HCT116 (cell line): Measurements from ENCODE around the gene GRIK3. TPM values are rescaled to one million over a fixed set of nuclear protein-coding genes. Genes with fewer than 3 reads are reported as not detected.

Experiments
- ATAC-seq: fragments of 200-7000 bp; cut with Tn5 transposase; 2 replicates; pipeline ENCODE4 v1.9.1; 2020; ENCODE audit warnings: mild to moderate bottlenecking, moderate library complexity
- BruUV-seq: library from RNA; stranded (reverse); fragments of 400-500 nt; replicated peaks from 2 replicates; lab custom pipeline; 2021; lab: Mats Ljungman, UMichigan
- CTCF ChIA-PET: fragments of 300-600 bp; sonication (Branson Sonifier 250); formaldehyde crosslinking; loops from one replicate; lab custom pipeline; 2021; ENCODE audit warnings: antibody characterized with exemption; lab: Charles Lee
- POLR2A ChIA-PET: fragments of 300-600, 350-600 bp; sonication (Branson Sonifier 250); formaldehyde crosslinking; loops from one replicate; lab custom pipeline; 2021; ENCODE audit warnings: antibody characterized with exemption; lab: Charles Lee
- RAD21 ChIA-PET, 2 experiments: fragments of 300-600 bp; sonication (Branson Sonifier 250); formaldehyde crosslinking; loops; one replicate each; lab custom pipeline; 2023; ENCODE audit warnings: low total read pairs in 2 of 2; ENCODE audit not compliant: uncharacterized antibody in 2 of 2, unreplicated experiment in 2 of 2, low non-redundant PET in 1 of 2; lab: Charles Lee
- DNase-seq: peaks from one replicate; pipeline ENCODE4 v3.0.0-alpha.2; 2010; ENCODE audit warnings: low read depth, low spot score
- H2AFZ ChIP-seq: fragments of 200-600 bp; shearing (Covaris generic), sonication (generic); 2 replicates; pipeline ENCODE4 v1.6.1; 2017; ENCODE audit warnings: low read depth, mixed run types, mixed read lengths, antibody characterized with exemption, low read length; ENCODE audit not compliant: poor library complexity, severe bottlenecking
- H3K27ac ChIP-seq: 2 replicates; pipeline ENCODE4 v1.5.1; 2012; ENCODE audit warnings: low read depth, low read length
- H3K27me3 ChIP-seq: fragments of 200-600 bp; sonication (generic); 2 replicates; pipeline ENCODE4 v1.6.1; 2016; ENCODE audit warnings: mixed run types, low read length, mixed read lengths; ENCODE audit not compliant: insufficient read depth
- H3K36me3 ChIP-seq, 2 experiments: fragments of 200-500 bp in 1 of 2; fragments of 200-600 bp in 1 of 2; sonication (Bioruptor generic) in 1 of 2; sonication (generic) in 1 of 2; 2 replicates each; pipeline versions ENCODE4 v1.5.1 to v1.6.1; 2014 to 2016; ENCODE audit warnings: low read length in 2 of 2, inconsistent platforms in 1 of 2, mixed read lengths in 1 of 2, mixed run types in 1 of 2; ENCODE audit not compliant: insufficient read depth in 2 of 2, control insufficient read depth in 1 of 2
- H3K4me1 ChIP-seq, 2 experiments: fragments of 200-600 bp in 1 of 2; sonication (generic) in 1 of 2; 2 replicates each; pipeline versions ENCODE4 v1.5.1 to v1.6.1; 2012 to 2017; ENCODE audit warnings: low read length in 2 of 2, inconsistent platforms in 1 of 2, mild to moderate bottlenecking in 1 of 2, mixed read lengths in 1 of 2, mixed run types in 1 of 2, moderate library complexity in 1 of 2; ENCODE audit not compliant: insufficient read depth in 2 of 2, control insufficient read depth in 1 of 2
- H3K4me2 ChIP-seq: fragments of 200-600 bp; sonication (generic); 2 replicates; pipeline ENCODE4 v1.6.1; 2017; ENCODE audit warnings: mixed run types, low read length, mixed read lengths
- H3K4me3 ChIP-seq, 2 experiments: fragments of 200-600 bp in 1 of 2; sonication (generic) in 1 of 2; replicated peaks in 1 of 2; 2 replicates each; pipeline ENCODE4 v1.5.1; 2011 to 2016; ENCODE audit warnings: low read length in 2 of 2, control low read depth in 1 of 2, low read depth in 1 of 2, mild to moderate bottlenecking in 1 of 2, mixed read lengths in 1 of 2, mixed run types in 1 of 2
- H3K79me2 ChIP-seq: fragments of 200-600 bp; sonication (generic); 2 replicates; pipeline ENCODE4 v1.6.1; 2017; ENCODE audit warnings: mild to moderate bottlenecking, mixed run types, low read length, moderate library complexity, mixed read lengths; ENCODE audit not compliant: insufficient read depth
- H3K9ac ChIP-seq: fragments of 200-600 bp; sonication (generic); 2 replicates; pipeline ENCODE4 v1.6.1; 2016; ENCODE audit warnings: low read length, mixed read lengths
- H3K9me2 ChIP-seq: fragments of 200-600 bp; sonication (generic), shearing (Covaris generic); 2 replicates; pipeline ENCODE4 v1.6.1; 2017; ENCODE audit warnings: mixed run types, mild to moderate bottlenecking, moderate library complexity; ENCODE audit not compliant: insufficient read depth
- H3K9me3 ChIP-seq, 2 experiments: fragments of 200-500 bp in 1 of 2; fragments of 200-600 bp in 1 of 2; sonication (Bioruptor generic) in 1 of 2; sonication (generic) in 1 of 2; 2 replicates each; pipeline ENCODE4 v1.6.1; 2014 to 2017; ENCODE audit warnings: low read length in 2 of 2, mixed read lengths in 2 of 2, inconsistent platforms in 1 of 2, low read depth in 1 of 2, mild to moderate bottlenecking in 1 of 2, mixed run types in 1 of 2, moderate library complexity in 1 of 2; ENCODE audit not compliant: control insufficient read depth in 1 of 2, insufficient read depth in 1 of 2
- H4K20me1 ChIP-seq: fragments of 200-600 bp; sonication (generic), shearing (Covaris generic); 2 replicates; pipeline ENCODE4 v1.6.1; 2017; ENCODE audit warnings: mixed run types, mild to moderate bottlenecking, moderate library complexity; ENCODE audit not compliant: insufficient read depth
- EZH2 ChIP-seq: fragments of 200-600 bp; sonication (generic); IDR thresholded peaks from 2 replicates; pipeline ENCODE4 v1.6.1; 2017; ENCODE audit warnings: antibody characterized with exemption, mixed run types
- EZH2phosphoT487 ChIP-seq: fragments of 200-600 bp; IDR thresholded peaks from 2 replicates; pipeline ENCODE4 v1.6.1; 2018; ENCODE audit warnings: antibody characterized with exemption, borderline replicate concordance
- FOSL1 ChIP-seq: IDR thresholded peaks from 2 replicates; pipeline ENCODE4 v1.6.1; 2012; ENCODE audit warnings: low read depth
- JUND ChIP-seq: IDR thresholded peaks from 2 replicates; pipeline ENCODE4 v1.6.1; 2012
- POLR2AphosphoS5 ChIP-seq: IDR thresholded peaks from 2 replicates; pipeline ENCODE4 v1.6.1; 2011; ENCODE audit warnings: mild to moderate bottlenecking, low read depth, low read length, moderate library complexity
- RAD21 ChIP-seq: IDR thresholded peaks from 2 replicates; pipeline ENCODE4 v1.6.1; 2012; ENCODE audit warnings: low read depth, mild to moderate bottlenecking
- SIN3A ChIP-seq: IDR thresholded peaks from 2 replicates; pipeline ENCODE4 v1.6.1; 2012; ENCODE audit warnings: low read depth
- SP1 ChIP-seq: IDR thresholded peaks from 2 replicates; pipeline ENCODE4 v1.6.1; 2012; ENCODE audit warnings: low read depth
- SRF ChIP-seq: IDR thresholded peaks from 2 replicates; pipeline ENCODE4 v1.6.1; 2012; ENCODE audit warnings: low read depth
- ZNF274 ChIP-seq: fragments of 200-500 bp; sonication (Bioruptor generic); IDR thresholded peaks from 2 replicates; pipeline ENCODE4 v1.6.1; 2014; ENCODE audit warnings: mild to moderate bottlenecking, low read depth, low read length, inconsistent platforms
- intact Hi-C: fragments of 100-400 bp; cut with micrococcal nuclease; formaldehyde crosslinking; loops from 2 replicates; pipeline ENCODE4 v1.10.0; 2022
- total RNA-seq: library from RNA; stranded (reverse); gene quantifications from one replicate; pipeline ENCODE4 v1.2.1, GENCODE V29; 2021; ENCODE audit not compliant: unreplicated experiment
- TF ChIP-seq, protein P1 (sequence below): IDR thresholded peaks from 2 replicates; pipeline ENCODE4 v1.6.1; 2012; ENCODE audit warnings: low read depth
- TF ChIP-seq, protein P2 (sequence below): IDR thresholded peaks from 2 replicates; pipeline ENCODE4 v1.6.1; 2011; ENCODE audit warnings: mild to moderate bottlenecking, low read length, moderate library complexity; ENCODE audit not compliant: insufficient replicate concordance; ENCODE audit errors: extremely low read depth
- TF ChIP-seq, protein P3 (sequence below): IDR thresholded peaks from 2 replicates; pipeline ENCODE4 v1.6.1; 2012

The GRIK3 gene
- total RNA-seq, 1 experiment from 2014 or later: not detected

DNA sequence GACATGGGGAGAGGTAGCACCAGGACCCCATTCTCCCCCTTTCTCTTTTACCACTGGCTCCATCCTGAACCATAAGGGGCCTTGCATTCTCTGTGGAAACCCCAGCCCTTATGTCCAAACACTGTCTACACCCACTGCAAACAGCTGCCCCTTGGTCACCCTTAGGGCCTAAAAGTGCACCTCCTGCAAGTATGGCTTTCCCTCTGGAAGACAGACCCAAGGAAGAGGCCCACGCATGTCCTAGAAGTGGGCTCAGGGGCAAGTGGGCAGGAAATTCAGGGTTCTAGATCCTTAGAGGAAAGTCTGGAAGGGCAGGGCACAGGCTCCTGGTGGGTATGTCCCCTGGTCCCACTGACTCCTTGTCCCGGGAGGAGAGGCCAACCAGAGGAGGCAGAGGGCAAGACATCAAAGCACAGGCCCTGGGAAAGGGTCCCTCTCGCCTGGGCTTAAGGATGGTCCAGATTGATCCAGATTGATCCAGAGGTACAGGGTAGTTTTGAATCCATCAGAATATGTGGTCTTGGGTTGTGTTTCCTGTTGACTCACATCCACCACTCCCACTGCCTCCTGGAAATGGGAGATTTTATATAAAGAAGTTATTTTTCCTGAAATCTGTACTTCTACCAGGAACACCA, 150.9 kb downstream of the GRIK3 start:
- RAD21 ChIA-PET: no interaction called here
- intact Hi-C loops: no loop called here
- ATAC-seq: no peak
- TF ChIP-seq SP1: no peak
- Histone ChIP-seq H3K9ac (no peak overlapping the region), H3K9me3 (no peaks in the 10 kb centered on the region), H3K27ac (no peak overlapping the region), H3K9me2 (no peaks in the 10 kb centered on the region), H3K4me3 (no peak overlapping the region), H3K36me3 (no peaks in the 10 kb centered on the region), H3K27me3 (peaks cover 39% of the 10 kb centered on the region), H3K79me2 (no peaks in the 10 kb centered on the region), H3K4me1 (no peaks in the 10 kb centered on the region), H3K4me2 (no peak overlapping the region), H2AFZ (no peak overlapping the region), H4K20me1 (no peaks in the 10 kb centered on the region)
- no peak for DNase-seq
- POLR2A ChIA-PET: no interaction called here
- no TSS peak for BruUV-seq
- CTCF ChIA-PET: no interaction called here

DNA sequence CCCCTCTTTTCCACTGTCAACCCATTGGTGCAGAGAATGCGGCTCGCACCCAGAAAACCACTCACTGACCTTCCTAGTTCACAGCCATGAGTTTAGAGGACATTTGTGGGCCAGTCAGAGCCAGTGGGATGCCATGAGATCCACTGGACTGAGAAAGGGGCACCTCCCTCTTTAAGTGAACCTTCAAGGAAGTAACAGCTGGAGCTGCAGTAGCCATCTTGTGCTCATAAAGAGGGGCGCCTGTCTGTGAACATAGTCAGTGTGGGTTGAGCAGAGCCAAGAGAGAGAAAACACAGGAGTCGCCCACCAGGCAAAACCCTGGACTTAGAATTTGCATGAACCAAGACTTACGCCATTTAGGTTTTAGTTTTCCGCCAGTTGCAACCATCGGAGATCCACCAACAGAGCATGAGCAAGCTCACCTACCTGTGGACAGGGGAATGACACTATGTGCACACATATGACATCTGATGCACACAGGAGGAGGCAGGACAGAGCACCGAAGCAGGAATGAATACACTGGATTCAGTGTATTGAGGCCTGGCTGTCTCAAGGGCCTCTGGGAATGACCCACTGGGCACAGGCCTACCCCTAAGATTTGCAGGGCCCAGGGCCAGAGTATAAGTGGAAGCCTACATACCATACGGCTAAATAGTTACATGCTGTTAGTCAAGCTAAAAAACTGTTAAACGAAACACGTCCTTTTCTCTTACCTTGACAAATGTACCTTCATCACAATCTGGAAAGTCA, 151.6 kb downstream of the GRIK3 start:
- Histone ChIP-seq H3K9me3 (no peaks in the 10 kb centered on the region), H4K20me1 (no peaks in the 10 kb centered on the region), H3K27me3 (peaks cover 45% of the 10 kb centered on the region), H3K4me1 (no peaks in the 10 kb centered on the region), H3K9ac (no peak overlapping the region), H3K79me2 (no peaks in the 10 kb centered on the region), H3K4me2 (no peak overlapping the region), H3K9me2 (no peaks in the 10 kb centered on the region), H2AFZ (no peak overlapping the region), H3K4me3 (no peak overlapping the region), H3K36me3 (no peaks in the 10 kb centered on the region), H3K27ac (no peak overlapping the region)
- TF ChIP-seq POLR2AphosphoS5 (no peak), SIN3A (no peak), ZNF274 (no peak), SP1 (no peak), FOSL1 (no peak), SRF (no peak), RAD21 (no peak), JUND (no peak), EZH2 (no peak), EZH2phosphoT487 (no peak)
- TF ChIP-seq, protein P1, sequence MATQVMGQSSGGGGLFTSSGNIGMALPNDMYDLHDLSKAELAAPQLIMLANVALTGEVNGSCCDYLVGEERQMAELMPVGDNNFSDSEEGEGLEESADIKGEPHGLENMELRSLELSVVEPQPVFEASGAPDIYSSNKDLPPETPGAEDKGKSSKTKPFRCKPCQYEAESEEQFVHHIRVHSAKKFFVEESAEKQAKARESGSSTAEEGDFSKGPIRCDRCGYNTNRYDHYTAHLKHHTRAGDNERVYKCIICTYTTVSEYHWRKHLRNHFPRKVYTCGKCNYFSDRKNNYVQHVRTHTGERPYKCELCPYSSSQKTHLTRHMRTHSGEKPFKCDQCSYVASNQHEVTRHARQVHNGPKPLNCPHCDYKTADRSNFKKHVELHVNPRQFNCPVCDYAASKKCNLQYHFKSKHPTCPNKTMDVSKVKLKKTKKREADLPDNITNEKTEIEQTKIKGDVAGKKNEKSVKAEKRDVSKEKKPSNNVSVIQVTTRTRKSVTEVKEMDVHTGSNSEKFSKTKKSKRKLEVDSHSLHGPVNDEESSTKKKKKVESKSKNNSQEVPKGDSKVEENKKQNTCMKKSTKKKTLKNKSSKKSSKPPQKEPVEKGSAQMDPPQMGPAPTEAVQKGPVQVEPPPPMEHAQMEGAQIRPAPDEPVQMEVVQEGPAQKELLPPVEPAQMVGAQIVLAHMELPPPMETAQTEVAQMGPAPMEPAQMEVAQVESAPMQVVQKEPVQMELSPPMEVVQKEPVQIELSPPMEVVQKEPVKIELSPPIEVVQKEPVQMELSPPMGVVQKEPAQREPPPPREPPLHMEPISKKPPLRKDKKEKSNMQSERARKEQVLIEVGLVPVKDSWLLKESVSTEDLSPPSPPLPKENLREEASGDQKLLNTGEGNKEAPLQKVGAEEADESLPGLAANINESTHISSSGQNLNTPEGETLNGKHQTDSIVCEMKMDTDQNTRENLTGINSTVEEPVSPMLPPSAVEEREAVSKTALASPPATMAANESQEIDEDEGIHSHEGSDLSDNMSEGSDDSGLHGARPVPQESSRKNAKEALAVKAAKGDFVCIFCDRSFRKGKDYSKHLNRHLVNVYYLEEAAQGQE: no peak
- TF ChIP-seq, protein P2, sequence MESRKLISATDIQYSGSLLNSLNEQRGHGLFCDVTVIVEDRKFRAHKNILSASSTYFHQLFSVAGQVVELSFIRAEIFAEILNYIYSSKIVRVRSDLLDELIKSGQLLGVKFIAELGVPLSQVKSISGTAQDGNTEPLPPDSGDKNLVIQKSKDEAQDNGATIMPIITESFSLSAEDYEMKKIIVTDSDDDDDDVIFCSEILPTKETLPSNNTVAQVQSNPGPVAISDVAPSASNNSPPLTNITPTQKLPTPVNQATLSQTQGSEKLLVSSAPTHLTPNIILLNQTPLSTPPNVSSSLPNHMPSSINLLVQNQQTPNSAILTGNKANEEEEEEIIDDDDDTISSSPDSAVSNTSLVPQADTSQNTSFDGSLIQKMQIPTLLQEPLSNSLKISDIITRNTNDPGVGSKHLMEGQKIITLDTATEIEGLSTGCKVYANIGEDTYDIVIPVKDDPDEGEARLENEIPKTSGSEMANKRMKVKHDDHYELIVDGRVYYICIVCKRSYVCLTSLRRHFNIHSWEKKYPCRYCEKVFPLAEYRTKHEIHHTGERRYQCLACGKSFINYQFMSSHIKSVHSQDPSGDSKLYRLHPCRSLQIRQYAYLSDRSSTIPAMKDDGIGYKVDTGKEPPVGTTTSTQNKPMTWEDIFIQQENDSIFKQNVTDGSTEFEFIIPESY: no peak
- TF ChIP-seq, protein P3, sequence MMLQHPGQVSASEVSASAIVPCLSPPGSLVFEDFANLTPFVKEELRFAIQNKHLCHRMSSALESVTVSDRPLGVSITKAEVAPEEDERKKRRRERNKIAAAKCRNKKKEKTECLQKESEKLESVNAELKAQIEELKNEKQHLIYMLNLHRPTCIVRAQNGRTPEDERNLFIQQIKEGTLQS: no peak
- no TSS peak for BruUV-seq
- ChIA-PET RAD21 (no interaction called here), CTCF (no interaction called here), POLR2A (no interaction called here)
- intact Hi-C loops: no loop called here
- no peak for DNase-seq
- no peak for ATAC-seq
